Stomach smooth muscle (tissue), 2 donors: Measurements from ENCODE around the gene CTNNBL1.

Experiments used
- H3K27ac ChIP-seq: one replicate; pipeline ENCODE4 v1.7.0; 2013; ENCODE audit warnings: mild to moderate bottlenecking, low read length, inconsistent platforms
- H3K27me3 ChIP-seq, 2 donors: one replicate each; pipeline ENCODE4 v1.7.0; 2013; ENCODE audit warnings: low read length in 2 of 2; ENCODE audit not compliant: insufficient read depth in 2 of 2, control insufficient read depth in 1 of 2
- H3K36me3 ChIP-seq, 2 donors: one replicate each; pipeline ENCODE4 v1.7.0; 2013; ENCODE audit warnings: low read length in 2 of 2; ENCODE audit not compliant: control insufficient read depth in 2 of 2, insufficient read depth in 2 of 2
- H3K4me1 ChIP-seq: one replicate; pipeline ENCODE4 v1.7.0; 2013; ENCODE audit warnings: low read length; ENCODE audit not compliant: control insufficient read depth, insufficient read depth
- H3K4me3 ChIP-seq, 2 donors: one replicate each; pipeline ENCODE4 v1.7.0; 2013; ENCODE audit warnings: low read length in 2 of 2
- H3K9ac ChIP-seq, 2 donors: one replicate each; pipeline ENCODE4 v1.7.0; 2013; ENCODE audit warnings: low read length in 2 of 2, mild to moderate bottlenecking in 1 of 2
- H3K9me3 ChIP-seq, 2 donors: one replicate each; pipeline ENCODE4 v1.7.0; 2013; ENCODE audit warnings: low read length in 2 of 2; ENCODE audit not compliant: control insufficient read depth in 2 of 2
- donor health status: healthy.
- donor health status: Pancreatic carcinoma.

CTNNBL1 gene

DNA sequence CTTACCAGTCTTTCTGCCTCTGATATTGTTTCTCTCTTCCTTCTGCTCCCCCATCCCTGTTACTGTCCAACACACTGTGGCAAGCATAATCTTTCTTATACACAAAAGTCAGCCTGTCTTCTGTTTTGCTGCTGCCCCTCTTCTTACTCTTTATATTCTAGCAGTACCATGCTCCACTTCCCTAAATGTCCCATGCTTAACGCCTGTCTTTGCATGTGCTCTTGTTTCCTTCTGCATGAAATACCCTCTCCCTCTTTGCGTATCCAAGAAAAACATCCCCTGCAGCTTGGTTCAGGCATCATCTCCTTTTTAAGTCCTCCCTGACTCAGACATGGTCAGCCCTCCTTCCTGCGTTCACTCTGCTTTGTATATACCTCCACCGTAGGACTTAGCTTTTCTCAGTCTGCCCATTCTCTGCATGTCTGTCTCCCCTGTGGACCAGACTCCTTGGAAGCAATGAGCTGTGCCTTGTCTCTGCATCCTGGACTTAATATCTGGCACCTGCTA, 103.9 kb downstream of the CTNNBL1 start:
- Histone ChIP-seq H3K27ac (no peak overlapping the region), H3K36me3 (peaks cover 8% of the 10 kb centered on the region in 2 donors), H3K9me3 (no peaks in the 10 kb centered on the region), H3K4me1 (no peaks in the 10 kb centered on the region), H3K9ac (no peak overlapping the region), H3K27me3 (no peaks in the 10 kb centered on the region), H3K4me3 (no peak overlapping the region)

DNA sequence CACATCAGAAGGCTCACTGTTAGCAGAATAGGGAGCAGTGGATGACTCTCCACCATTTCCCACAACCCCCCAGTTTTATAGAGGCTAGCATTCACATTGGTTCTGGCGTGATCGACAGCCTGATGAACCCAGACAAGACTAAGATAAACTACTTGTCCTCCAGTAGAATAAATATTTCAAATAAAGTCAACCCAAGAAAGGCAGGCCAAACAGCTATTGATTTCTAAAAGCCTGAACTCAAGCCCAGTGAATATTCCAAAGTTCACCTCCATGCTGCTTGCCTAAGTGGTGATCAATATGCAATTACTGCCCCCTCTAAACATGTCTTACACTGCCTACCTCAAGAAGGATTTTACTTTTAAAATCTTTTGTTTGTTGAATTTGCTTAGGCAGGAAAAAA, 104.5 kb downstream of the CTNNBL1 start:
- Histone ChIP-seq H3K36me3 (peaks cover 13% of the 10 kb centered on the region in 2 donors), H3K4me1 (no peaks in the 10 kb centered on the region), H3K9ac (no peak overlapping the region), H3K27ac (no peak overlapping the region), H3K9me3 (no peaks in the 10 kb centered on the region), H3K4me3 (no peak overlapping the region), H3K27me3 (no peaks in the 10 kb centered on the region)

DNA sequence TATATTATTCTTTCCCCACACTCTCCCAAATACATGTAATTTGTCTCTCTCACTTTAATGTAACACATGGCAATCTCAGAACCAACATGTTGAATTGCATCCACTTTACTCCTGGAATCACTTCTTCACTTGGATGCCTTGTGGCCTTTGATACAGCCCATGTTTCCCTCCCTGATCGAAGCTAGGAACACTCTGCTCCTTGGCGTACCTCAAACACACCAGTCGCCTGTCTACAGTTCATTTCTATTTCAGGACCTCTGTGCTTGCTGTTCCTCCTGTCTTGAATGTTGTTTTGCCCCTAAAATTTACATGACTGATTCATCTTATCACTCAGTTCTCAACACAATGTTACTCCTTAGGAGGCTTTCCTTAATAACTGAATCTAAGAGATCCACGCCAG, 106.8 kb downstream of the CTNNBL1 start:
- Histone ChIP-seq H3K27ac (no peak overlapping the region), H3K4me1 (no peaks in the 10 kb centered on the region), H3K27me3 (no peaks in the 10 kb centered on the region), H3K9ac (no peak overlapping the region), H3K9me3 (no peaks in the 10 kb centered on the region), H3K4me3 (no peak overlapping the region), H3K36me3 (peaks cover 22 to 30% of the 10 kb centered on the region in 2 donors)

DNA sequence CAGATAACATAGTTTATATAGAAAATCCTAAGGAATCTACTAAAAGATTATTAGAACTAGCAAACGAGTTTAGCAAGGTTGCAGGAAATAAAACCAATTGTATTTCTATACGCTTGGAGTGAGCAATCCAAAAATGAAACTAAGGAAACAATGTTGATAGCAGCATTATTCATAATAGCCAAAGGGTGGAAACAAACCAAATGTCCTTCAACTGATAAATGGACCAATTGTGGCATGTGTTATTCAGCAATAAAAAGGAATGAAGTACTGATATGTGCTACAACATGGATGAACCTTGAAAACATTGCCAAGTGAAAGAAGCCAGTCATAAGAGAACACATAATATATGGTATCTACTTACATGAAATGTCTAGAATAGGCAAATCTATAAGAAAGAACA, 108.1 kb downstream of the CTNNBL1 start:
- Histone ChIP-seq H3K4me1 (no peaks in the 10 kb centered on the region), H3K36me3 (peaks cover 30 to 32% of the 10 kb centered on the region in 2 donors), H3K4me3 (no peak overlapping the region), H3K27me3 (no peaks in the 10 kb centered on the region), H3K27ac (no peak overlapping the region), H3K9ac (no peak overlapping the region), H3K9me3 (no peaks in the 10 kb centered on the region)

DNA sequence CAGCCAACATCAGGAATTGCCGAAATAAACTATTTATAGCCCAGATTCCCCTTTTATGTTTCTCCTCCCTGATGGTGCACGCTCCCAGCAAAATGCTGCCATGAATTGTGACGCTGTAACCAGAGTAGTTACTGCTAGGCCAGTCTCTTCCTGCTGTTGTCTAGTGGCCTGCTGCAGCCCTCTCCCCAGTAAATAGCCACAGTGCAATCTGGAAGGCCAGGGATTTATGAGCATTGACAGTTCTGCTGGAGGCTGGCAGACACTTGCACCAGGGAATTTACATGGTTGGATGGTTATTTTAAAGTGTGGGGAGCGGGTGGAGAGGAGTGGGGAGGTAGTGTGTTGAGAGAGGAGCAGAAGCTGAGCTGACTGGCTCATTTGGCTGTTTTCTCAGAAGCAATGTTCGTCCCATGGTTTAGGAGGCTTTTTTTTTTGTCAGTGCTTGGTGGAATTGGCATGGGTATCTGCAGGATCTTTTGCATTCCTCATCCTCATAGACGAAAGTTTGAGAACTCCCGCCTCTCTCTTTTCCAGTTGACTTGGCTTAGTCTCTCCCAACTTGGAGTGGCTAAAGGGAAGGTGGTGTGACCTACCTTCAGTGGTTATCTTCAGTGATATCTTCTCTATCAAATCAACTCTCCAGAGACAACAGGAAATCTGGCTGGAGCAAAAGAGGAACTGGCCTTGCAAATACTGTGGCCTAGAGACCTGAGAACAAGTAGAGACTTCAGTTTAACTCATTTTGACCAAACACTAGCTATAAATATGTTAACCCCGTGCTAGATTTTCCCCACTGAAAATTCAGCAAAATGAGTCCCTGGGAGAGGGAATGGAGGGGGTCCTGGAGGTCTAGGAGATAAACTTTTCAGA, 109.8 kb downstream of the CTNNBL1 start:
- Histone ChIP-seq H3K4me1 (no peaks in the 10 kb centered on the region), H3K9me3 (no peaks in the 10 kb centered on the region), H3K4me3 (no peak overlapping the region), H3K27me3 (no peaks in the 10 kb centered on the region), H3K27ac (no peak overlapping the region), H3K9ac (no peak overlapping the region), H3K36me3 (peaks cover 31 to 45% of the 10 kb centered on the region in 2 donors)

DNA sequence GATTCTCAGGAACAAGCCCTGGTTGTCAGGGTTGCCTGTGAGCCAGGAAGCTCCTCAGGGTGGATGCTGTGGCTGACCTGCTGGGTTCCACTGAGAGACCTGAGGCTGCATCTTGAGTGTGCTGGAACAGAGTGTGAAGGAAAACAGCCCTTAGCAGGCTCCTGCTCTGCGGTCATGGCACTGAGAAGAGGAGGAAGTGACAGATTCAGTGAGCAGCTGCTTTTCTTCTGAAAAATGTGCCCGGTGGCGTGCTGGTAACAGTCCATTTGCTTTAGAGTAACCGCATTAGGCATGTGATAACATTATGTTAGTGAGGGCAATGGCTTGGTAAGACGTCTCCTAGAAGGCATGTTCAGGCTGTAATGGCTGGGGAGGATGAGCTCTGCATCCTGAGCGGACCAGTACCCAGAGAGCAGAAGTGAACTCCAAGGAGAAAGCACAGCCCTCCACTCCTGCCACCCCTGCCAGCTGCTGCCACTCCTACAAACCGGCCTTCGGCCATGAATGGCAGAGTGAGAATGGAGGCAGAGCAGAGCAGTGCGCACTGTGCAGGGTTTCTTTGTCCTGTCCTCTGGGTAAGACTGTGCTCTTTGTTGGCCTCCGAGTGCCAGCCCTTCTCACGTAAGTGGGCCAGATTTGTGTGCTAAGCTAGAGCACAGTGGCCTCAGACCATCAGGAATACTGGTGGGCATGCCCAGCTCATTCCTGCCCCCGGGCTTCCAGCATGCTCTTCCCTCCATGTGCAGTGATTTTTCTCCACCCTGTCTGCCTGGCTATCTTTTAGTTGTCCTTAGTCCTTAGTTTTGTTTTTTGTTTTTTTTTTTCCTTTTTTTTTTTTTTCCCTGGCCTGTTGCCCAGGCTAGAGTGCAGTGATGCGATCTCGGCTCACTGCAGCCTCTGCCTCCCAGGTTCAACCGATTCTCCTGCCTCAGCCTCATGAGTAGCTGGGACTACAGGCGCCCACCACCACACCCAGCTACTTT, 111.0 kb downstream of the CTNNBL1 start:
- Histone ChIP-seq H3K36me3 (peaks cover 32 to 43% of the 10 kb centered on the region in 2 donors), H3K27me3 (no peaks in the 10 kb centered on the region), H3K9ac (no peak overlapping the region), H3K9me3 (no peaks in the 10 kb centered on the region), H3K27ac (no peak overlapping the region), H3K4me1 (no peaks in the 10 kb centered on the region), H3K4me3 (no peak overlapping the region)

DNA sequence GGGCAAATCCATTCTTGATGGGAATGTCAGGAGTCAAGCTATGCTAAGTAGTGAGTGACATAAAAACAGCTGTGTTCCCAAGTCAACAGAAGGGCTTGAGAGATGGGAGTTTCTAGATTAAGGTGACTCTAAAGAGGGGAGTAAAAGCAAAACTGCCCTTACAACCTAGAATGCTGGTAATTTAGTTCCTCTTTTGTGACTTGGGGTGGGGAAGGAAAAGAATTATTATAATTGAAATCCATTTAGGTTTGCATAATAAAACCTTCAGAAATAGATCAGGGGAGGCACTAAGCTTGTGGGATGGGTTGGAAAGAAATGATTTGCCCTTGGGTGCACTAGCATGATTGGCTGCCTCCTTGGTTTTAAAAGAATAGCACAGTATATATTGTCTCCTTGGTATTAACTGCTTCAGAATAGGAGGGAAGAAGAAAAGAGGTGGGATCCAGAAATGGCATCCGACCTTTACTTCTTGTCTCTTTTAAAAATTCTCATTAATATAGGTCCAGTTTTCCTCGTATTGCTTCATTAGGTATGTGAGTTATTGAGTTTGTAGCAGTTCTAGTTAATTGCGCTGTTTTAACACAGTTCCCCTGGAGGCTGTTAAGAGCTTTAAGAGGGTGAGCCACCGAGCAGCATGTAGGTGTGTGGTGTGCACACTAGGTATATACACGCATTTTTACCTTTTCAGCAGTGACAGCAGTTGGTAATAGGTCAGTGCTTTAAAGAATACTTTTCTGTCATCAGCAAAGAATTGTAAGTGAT, 113.8 kb downstream of the CTNNBL1 start:
- Histone ChIP-seq H3K9me3 (no peaks in the 10 kb centered on the region), H3K4me1 (no peaks in the 10 kb centered on the region), H3K27me3 (no peaks in the 10 kb centered on the region), H3K4me3 (no peak overlapping the region), H3K9ac (no peak overlapping the region), H3K36me3 (peaks cover 31 to 47% of the 10 kb centered on the region in 2 donors), H3K27ac (no peak overlapping the region)

DNA sequence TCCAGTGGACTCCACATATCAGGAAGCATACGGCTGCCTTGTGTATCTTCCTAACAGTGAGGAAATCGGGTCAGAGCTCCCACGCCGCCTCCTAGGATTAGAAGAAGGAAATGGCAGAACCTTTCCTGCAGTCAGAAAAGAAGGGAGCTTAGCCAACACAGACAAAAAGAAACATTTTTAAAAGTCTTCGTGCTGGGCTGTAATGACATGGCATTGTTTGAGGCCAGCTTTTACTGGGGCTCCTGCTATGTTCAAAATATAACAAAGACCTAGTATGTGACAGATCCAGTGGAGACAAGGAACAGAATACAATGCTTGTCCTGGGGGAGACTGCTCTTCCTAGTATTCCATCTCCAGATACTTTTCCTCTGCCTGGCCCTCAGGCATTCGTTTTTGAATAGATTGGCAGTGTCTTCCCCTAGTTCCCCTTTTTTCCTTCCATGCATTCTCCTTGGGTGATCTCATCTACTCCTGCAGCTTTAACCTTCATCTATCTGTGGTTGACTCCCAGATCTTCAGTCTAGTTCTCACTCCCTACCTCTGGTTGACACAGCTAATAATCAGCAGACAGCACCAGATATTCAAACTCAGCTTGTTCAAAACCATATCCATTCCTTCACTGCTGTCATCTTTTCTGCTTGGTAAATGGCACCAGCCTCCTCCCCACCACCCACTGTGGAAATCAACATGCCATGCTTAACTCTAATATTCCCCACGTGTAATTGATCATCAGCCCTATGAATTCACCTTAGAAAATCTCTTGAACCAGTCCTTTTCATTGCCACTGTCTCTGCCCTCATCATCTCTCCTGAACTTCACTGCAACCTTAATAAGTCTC, 114.6 kb downstream of the CTNNBL1 start:
- no peak overlapping the region for H3K9ac ChIP-seq
- no peaks in the 10 kb centered on the region for H3K9me3 ChIP-seq
- H3K36me3 ChIP-seq = peaks cover 23 to 39% of the 10 kb centered on the region in 2 donors
- no peaks in the 10 kb centered on the region for H3K27me3 ChIP-seq
- no peaks in the 10 kb centered on the region for H3K4me1 ChIP-seq
- no peak overlapping the region for H3K27ac ChIP-seq
- H3K4me3 ChIP-seq = no peak overlapping the region

DNA sequence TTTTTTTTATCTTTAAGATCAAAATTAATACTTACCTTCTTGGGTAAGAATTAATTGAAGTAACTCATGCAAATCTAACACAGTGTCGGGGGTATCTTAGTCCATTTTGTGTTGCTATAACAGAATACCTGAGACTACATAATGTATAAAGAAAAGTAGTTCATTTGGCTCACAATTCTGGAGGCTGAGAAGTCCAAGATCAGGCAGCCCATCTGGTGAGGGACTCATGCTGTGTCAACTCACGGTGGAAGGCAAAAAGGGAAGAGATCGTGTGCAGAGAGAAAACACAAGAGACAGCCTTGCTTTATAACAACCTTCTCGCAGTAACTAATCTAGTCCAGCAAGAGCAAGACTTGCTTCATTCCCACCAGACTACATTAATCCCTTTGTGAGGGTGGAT, 116.2 kb downstream of the CTNNBL1 start:
- Histone ChIP-seq H3K27ac (no peak overlapping the region), H3K36me3 (peaks cover 8 to 33% of the 10 kb centered on the region in 2 donors), H3K4me1 (no peaks in the 10 kb centered on the region), H3K27me3 (no peaks in the 10 kb centered on the region), H3K9me3 (no peaks in the 10 kb centered on the region), H3K9ac (no peak overlapping the region), H3K4me3 (no peak overlapping the region)
